Thymus (tissue), 11 donors: ENCODE results near the gene PLK5. TPM values are rescaled to one million over a fixed set of nuclear protein-coding genes. Genes with fewer than 3 reads are reported as not detected.

Source experiments
- DNase-seq, 9 donors: peaks; one replicate each; pipeline ENCODE4 v3.0.0-alpha.2; 2013; ENCODE audit warnings: low spot score in 9 of 9, low read depth in 6 of 9, missing footprints in 1 of 9
- H3K27ac ChIP-seq, 2 donors: one replicate each; pipeline ENCODE4 v1.5.1; 2013; ENCODE audit warnings: control low read depth in 1 of 2, low read depth in 1 of 2, low read length in 1 of 2, mild to moderate bottlenecking in 1 of 2, moderate library complexity in 1 of 2
- H3K27me3 ChIP-seq, 2 donors: one replicate each; pipeline ENCODE4 v1.5.1; 2013; ENCODE audit warnings: low read length in 1 of 2; ENCODE audit not compliant: control insufficient read depth in 2 of 2, insufficient read depth in 1 of 2
- H3K36me3 ChIP-seq, 2 donors: one replicate each; pipeline ENCODE4 v1.5.1; 2013; ENCODE audit warnings: low read length in 1 of 2, mild to moderate bottlenecking in 1 of 2, moderate library complexity in 1 of 2; ENCODE audit not compliant: control insufficient read depth in 2 of 2, insufficient read depth in 2 of 2
- H3K4me1 ChIP-seq, 2 donors: one replicate each; pipeline ENCODE4 v1.5.1; 2013; ENCODE audit warnings: low read length in 2 of 2; ENCODE audit not compliant: control insufficient read depth in 2 of 2, insufficient read depth in 2 of 2
- H3K4me3 ChIP-seq, 2 donors: one replicate each; pipeline ENCODE4 v1.5.1; 2013; ENCODE audit warnings: low read length in 2 of 2, control low read depth in 1 of 2, mild to moderate bottlenecking in 1 of 2
- H3K9me3 ChIP-seq, 2 donors: one replicate each; pipeline ENCODE4 v1.5.1; 2013; ENCODE audit warnings: low read length in 1 of 2, mild to moderate bottlenecking in 1 of 2; ENCODE audit not compliant: control insufficient read depth in 2 of 2, insufficient read depth in 1 of 2
- WGBS: extraction: QIAGEN DNeasy Blood & Tissue Kit; methylation state at CpG from one replicate; pipeline ENCODE4 v1.1.7; 2013; 5-methylcytosine and 5-hydroxymethylcytosine counted together
- polyA plus RNA-seq: library from polyadenylated mRNA; stranded (reverse); fragments of 200-250 nt; gene quantifications from one replicate; pipeline ENCODE4 v1.2.3, GENCODE V29; 2013
- total RNA-seq: library from RNA; stranded (reverse); fragments of 120-200 nt; gene quantifications from one replicate; pipeline ENCODE4 v1.2.4, GENCODE V29; 2013
- donor health status: healthy.

PLK5 gene
- total and polyA plus RNA-seq, 2 donors: 0.09 to 0.25 TPM

- peaks cover 3 to 18% of the 10 kb centered on the region in 2 donors for H3K4me1 ChIP-seq
- H3K9me3 ChIP-seq: peaks cover 3 to 25% of the 10 kb centered on the region in 2 donors
- no peak for DNase-seq
- 94% methylated on average over 45 of the region's 45 CpGs for WGBS
- H3K27me3 ChIP-seq: peaks cover 42 to 87% of the 10 kb centered on the region in 2 donors
- H3K36me3 ChIP-seq: no peaks in the 10 kb centered on the region
- H3K27ac ChIP-seq: no peak overlapping the region
- H3K4me3 ChIP-seq: no peak overlapping the region
These were observed 17.6 kb upstream of the PLK5 start for GRCh38 chr19:1505991-1506881.

GRCh38 chr19:1507192-1507660, 16.7 kb upstream of the PLK5 start:
- Histone ChIP-seq H3K36me3 (no peaks in the 10 kb centered on the region), H3K27me3 (peaks cover 51 to 87% of the 10 kb centered on the region in 2 donors), H3K9me3 (peaks cover 3 to 27% of the 10 kb centered on the region in 2 donors), H3K27ac (no peak overlapping the region), H3K4me3 (no peak overlapping the region), H3K4me1 (peaks cover 3 to 18% of the 10 kb centered on the region in 2 donors)
- WGBS: 78% methylated on average over 23 of the region's 23 CpGs
- DNase-seq: no peak

GRCh38 chr19:1507763-1508506, 15.9 kb upstream of the PLK5 start:
- Histone ChIP-seq H3K36me3 (no peaks in the 10 kb centered on the region), H3K27me3 (peaks cover 52 to 87% of the 10 kb centered on the region in 2 donors), H3K4me1 (peaks cover 3 to 21% of the 10 kb centered on the region in 2 donors), H3K4me3 (peak overlapping the region; percentile 44 to 45), H3K9me3 (peaks cover 3 to 33% of the 10 kb centered on the region in 2 donors), H3K27ac (peak overlapping the region; percentile 21 to 53)
- peak; percentile 73 to 95 (median 85) for DNase-seq
- 3% methylated on average over 46 of the region's 46 CpGs for WGBS

GRCh38 chr19:1508507-1508856, 15.4 kb upstream of the PLK5 start:
- H3K27ac ChIP-seq: no peak overlapping the region
- 42% methylated on average over 12 of the region's 12 CpGs for WGBS

GRCh38 chr19:1509602-1510441, 14.1 kb upstream of the PLK5 start:
- peaks cover 52 to 88% of the 10 kb centered on the region in 2 donors for H3K27me3 ChIP-seq
- H3K9me3 ChIP-seq: peaks cover 1 to 33% of the 10 kb centered on the region in 2 donors
- WGBS: 55% methylated on average over 11 of the region's 11 CpGs
- no peak overlapping the region for H3K27ac ChIP-seq
- peaks cover 3 to 14% of the 10 kb centered on the region in 2 donors for H3K4me1 ChIP-seq
- H3K4me3 ChIP-seq: no peak overlapping the region
- no peak for DNase-seq
- H3K36me3 ChIP-seq: no peaks in the 10 kb centered on the region

More at GRCh38 chr19:1508507-1508856, 15.4 kb upstream of the PLK5 start:
- Histone ChIP-seq H3K36me3 (no peaks in the 10 kb centered on the region), H3K4me1 (peaks cover 3 to 17% of the 10 kb centered on the region in 2 donors), H3K27me3 (peaks cover 54 to 86% of the 10 kb centered on the region in 2 donors), H3K9me3 (peaks cover 3 to 33% of the 10 kb centered on the region in 2 donors), H3K4me3 (peak overlapping the region in 1 of 2 donors; percentile 45)
- no peak for DNase-seq

- no peaks in the 10 kb centered on the region for H3K36me3 ChIP-seq
- H3K4me3 ChIP-seq: no peak overlapping the region
- no peak overlapping the region for H3K27ac ChIP-seq
- H3K9me3 ChIP-seq: peaks cover 1 to 32% of the 10 kb centered on the region in 2 donors
- no peak for DNase-seq
- peaks cover 53 to 90% of the 10 kb centered on the region in 2 donors for H3K27me3 ChIP-seq
- WGBS: 58% methylated on average over 25 of the region's 25 CpGs
- H3K4me1 ChIP-seq: peaks cover 3 to 14% of the 10 kb centered on the region in 2 donors
These were observed 13.5 kb upstream of the PLK5 start for GRCh38 chr19:1510442-1510806.

GRCh38 chr19:1510807-1511206, 13.1 kb upstream of the PLK5 start:
- no peak overlapping the region for H3K4me3 ChIP-seq
- H3K9me3 ChIP-seq: peaks cover 1 to 29% of the 10 kb centered on the region in 2 donors
- H3K36me3 ChIP-seq: no peaks in the 10 kb centered on the region
- no peak overlapping the region for H3K27ac ChIP-seq
- peaks cover 3 to 14% of the 10 kb centered on the region in 2 donors for H3K4me1 ChIP-seq
- DNase-seq: no peak
- peaks cover 54 to 89% of the 10 kb centered on the region in 2 donors for H3K27me3 ChIP-seq
- WGBS: 51% methylated on average over 9 of the region's 9 CpGs

- H3K27me3 ChIP-seq: peaks cover 57 to 91% of the 10 kb centered on the region in 2 donors
- 55% methylated on average over 22 of the region's 22 CpGs for WGBS
- H3K36me3 ChIP-seq: no peaks in the 10 kb centered on the region
- peaks cover 3 to 14% of the 10 kb centered on the region in 2 donors for H3K4me1 ChIP-seq
- DNase-seq: no peak
- H3K4me3 ChIP-seq: no peak overlapping the region
- H3K9me3 ChIP-seq: peaks cover 1 to 28% of the 10 kb centered on the region in 2 donors
- H3K27ac ChIP-seq: no peak overlapping the region
These were observed 12.3 kb upstream of the PLK5 start for GRCh38 chr19:1511318-1512317.
